ENCODE results near the gene HIRA.
A peak's percentile ranks its signal among the peaks of the same experiment; 100 is the strongest.
"Not testable (repeated sequence)": the region's sequence is repeated elsewhere in the genome, so short reads cannot be mapped to it uniquely, and the experiment has no call there.

The HIRA gene

DNA sequence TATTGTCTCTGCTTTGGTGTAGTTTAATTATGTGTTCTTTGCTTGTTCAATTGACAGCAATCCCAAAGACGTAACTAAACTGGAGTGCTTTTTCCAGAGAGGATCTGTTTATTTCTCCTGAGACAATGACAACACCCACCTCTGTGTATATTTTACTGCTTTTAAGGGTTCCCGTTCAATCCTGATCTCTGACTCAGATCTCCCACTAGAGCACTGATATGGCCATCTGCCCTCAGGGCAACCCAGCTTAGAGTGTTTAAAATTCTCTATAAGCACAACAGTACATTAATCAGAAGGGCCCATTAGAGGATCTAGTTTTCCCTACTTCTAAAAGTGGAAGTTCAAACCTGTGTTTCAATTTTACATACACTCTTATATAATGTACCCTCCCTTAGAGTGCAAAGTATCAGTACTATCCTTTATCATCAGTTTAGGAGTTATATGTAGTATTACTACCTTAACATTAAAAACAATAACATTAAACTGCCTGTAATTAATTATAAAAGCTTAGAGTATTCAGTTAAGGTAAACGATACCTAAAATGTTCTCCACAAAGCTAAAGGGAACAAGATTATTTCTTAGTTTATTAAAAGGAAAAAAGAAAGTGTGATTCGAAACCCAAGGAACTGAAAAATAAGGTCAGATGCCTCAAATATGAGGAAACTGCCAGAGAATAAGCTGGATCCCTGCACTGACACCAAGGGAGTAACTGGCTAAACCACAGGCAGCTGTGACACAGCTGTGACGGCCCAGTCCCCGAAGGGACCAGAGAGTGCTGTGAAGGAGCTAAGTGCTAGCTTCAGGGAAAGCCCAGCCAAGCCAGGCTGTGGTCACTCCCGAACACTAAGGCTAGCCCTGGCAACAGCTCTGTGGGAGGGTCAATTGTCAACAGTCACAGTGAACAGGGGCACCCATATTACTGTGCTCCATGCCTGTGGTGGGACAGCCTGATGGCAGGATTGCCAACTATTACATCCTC is 32.2 kb upstream of the HIRA start:
- DNase-seq: no peak

DNA sequence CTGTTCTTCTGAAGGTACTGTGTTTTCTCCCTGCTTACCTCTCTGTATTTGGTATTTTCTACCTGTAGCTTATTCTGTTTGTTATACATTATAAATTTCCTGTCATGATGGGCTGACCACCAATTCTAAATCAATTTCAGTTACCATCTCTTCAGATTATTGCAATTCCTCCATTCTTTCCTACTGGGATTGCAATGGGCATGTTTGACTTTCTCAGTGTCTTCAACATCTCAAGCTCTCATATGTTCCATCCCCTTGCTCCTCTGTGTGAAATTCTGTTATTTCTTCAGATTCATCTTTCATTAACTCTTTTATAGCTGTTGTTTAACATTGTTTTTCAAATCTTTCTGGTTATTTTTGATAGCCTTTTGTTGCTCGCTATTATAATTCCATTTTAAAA is 31.5 kb upstream of the HIRA start:
- no peak for DNase-seq

DNA sequence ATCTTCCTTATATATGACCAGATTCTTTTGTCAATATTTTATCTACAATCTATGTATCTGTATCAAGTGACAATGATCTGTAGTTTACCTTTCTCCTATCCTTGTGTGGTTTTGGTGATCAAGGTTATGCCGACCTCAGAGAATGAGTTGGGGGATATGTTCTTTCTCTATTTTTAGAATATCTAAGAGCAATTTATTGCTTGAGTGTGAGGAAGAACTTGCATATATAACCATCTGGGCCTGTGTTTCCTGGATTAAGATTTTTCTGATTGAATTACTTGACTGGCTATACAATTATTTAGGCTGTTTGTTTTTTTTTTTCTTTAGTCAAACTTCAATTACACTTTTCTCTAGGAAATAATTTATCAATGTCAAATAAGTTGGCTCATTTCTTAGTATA is 30.0 kb upstream of the HIRA start:
- DNase-seq: no peak

DNA sequence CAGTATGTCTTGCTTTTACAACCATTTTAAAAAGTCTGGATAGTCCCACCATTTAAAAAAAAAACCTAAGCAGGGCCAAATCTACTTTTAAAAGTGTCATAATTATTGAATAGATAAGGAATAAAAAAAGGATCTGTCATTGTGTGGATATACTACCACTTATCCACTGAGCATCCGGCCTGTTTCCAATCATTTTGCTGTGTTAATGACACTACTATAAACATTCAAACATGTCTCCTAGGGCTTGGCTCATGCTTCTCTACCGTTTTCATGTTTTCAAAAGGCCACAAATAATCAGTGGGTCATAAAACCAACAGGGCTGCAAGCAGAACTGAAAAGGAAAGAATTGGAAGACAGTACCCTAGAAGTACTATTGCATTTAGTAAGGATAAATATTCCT is 28.5 kb upstream of the HIRA start:
- DNase-seq: no peak

DNA sequence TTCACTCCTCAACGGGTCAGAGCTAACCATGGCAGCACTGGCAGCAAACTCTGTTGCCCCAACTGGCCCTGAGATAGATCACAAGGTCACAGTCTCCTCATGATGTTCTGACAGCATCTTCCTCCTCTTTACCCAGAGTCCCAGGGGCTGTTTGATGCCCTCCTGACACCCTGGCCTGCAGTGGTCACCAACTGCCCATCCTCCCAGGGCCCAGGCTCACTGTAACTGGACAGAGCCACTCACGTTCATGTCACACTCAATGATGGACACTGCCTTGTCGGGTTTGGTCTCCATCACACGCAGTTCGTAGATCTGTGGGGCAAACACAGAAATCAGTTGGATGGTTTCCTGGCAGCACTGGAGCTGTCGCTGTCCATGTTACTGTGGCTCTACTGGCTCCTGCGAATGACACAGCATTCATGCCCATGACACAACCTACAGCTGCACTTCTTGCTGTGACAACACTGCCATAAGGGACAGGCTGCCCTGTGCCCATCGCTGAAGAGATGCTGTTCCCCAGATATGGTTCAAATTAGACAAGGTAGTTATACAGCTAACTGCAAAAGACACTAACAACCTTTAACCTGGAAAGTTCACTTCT is 26.4 kb upstream of the HIRA start:
- DNase-seq: no peak

DNA sequence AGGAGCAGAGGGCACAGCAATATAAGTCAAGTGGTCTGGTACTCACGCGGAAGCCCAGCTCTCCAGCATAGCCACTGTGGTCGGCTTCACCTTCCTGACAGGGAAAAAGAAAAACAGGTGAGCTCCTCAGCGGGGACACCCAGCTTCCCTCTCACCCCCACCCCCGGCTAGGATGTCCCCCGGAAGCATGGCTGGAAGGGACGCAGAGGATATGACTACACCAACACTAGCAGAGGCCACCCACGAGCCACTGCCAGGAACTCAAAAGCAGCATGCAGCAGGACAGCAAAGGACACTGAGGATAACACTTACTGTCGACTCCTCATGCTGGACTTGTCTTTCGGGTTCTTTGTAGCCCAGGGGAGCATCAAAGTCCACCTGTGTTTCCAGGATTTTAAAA is 25.0 kb upstream of the HIRA start:
- DNase-seq: no peak

DNA sequence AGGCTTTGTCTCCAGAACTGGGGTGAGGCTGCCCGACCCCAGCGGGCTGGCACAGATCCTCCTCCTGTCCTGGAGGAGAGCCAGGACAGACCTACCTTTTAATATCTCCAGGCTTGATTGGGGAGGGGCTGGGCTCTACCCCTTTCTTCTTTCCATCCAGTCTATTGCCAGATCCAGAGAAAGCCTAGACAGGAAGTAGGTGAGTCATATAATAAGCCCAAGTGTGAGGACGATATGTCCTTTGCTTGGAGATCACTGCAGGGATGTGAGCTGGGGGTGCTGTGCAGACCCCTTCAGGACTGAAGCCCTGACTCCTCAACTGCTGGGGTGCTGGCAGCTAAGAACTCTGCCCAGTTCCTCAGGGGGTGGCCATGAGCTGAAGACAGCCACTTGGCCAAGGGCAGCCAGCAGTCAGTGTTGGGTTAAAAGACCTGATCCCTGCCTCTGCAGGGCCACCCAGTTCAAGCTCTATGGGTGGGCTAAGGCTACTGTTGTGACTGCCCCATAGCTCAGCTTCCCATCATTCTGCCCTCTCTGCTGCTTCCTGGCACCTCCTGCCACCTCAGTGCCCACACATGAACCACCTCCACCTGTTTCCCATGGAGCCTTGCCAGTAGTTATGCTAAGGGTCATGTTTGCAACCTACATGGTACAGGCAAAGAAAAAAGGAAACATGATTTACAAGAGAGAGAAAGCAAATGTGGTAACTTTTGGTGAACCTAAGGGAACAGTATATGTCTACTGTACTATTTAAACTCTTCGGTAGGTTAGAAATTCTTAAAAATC is 24.2 kb upstream of the HIRA start:
- DNase-seq: no peak

DNA sequence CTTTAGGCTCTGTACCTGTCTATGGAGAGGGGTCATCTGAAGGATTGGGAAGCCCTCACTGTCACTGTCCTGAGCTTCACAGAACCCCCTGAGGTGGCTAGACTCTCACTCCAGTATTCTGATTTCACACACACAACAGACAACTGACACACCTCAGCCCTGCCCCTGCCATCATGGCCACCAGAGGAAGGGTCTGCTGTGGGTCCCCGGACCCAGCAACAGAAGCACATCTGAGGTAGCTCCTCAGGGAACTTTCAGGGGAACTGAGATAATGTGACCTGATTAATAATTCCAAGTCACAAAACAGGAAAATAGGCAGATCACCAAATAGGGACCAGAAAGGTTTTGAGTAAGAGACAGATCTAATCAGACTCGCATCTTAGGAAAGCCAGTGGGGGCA is 23.5 kb upstream of the HIRA start:
- DNase-seq: no peak

DNA sequence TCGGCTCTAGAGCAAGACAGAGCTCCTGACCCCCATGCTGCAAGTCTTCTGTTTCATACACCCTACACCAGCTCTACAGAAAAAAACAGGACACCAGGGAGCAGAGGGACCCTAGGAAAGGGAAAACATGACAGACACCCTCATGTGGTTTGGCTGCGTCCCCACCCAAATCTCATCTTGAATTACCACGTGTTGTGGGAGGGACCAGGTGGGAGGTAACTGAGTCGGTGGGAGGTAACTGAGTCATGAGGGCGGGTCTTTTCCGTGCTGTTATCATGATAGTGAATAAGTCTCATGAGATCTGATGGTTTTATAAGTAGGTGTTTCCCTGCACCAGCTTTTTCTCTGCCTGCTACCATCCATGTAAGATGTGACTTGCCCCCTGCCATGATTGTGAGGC is 22.6 kb upstream of the HIRA start:
- peak; percentile 20 for DNase-seq

DNA sequence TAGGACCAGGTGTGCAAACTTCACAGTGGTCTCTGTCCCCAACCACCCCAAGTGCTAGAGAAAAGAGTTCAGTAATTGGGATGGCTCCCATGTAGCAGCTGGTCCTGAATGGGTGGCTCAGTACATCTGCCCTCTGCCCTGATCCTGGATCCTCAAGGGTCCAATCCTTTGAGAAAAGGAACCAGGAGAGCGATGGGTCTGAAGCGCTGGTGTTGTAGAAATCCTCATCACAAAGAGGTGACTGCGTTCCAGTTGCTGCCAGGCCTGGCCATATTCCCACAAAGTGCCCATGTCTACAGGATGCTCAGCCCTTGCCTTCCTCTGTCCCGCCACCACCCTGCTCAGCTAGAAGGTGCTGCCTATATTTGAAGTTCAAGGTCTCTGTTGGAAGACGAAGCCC is 22.2 kb upstream of the HIRA start:
- no peak for DNase-seq

DNA sequence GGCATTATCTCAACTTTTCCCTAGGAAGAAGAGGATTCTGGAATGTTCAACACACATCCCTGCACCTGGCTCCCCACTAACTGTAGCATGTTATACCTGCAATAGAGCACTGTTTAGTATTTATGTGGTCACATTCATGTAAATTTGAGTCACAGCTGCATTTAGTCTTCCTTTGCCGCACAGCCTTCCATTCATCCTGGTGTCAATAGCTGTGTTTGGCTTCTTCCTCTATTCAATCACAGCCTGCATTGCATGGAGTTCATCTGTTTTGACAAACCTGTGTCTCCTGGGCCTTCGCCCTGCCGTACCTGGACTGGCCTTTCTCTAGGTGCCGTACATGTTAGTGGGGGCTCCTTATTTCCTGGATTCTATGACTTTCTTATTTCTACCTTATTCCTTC is 20.0 kb upstream of the HIRA start:
- DNase-seq: no peak

DNA sequence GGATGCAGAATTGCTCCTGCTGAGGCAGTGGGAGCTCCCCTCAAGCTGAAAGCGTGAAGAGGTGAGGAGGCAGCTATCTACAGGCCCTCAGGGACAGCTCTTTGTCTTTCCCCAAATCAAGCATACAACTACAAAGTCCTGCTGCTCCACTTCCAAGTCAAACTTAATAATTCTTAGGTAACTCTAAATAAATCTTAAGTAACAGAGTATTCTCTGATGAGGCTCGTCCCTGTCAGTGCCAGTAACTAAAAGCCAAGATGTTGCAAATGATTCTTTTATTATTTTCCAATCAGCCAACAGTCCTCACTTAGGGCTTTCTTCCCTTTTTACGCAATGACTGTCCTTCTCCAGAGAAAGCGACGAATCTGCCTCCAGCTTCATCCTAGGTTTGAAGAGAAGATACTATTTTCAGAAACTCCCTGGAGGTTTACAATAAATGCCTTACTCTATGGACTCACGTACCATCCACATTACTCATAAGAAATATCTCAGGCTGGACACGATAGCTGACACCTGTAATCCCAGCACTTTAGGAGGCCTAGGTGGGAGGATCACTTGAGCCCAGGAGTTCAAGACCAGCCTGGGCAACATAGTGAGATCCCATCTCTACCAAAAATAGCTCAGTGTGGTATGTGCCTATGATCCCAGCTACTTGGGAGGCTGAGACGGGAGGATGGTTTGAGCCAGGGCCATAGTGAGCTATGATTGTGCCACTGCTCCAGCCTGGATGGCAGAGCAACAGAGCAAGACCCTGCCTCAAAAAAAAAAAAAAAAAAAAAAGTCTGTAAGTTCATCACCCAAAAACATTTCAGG is 19.0 kb upstream of the HIRA start:
- no peak for DNase-seq

DNA sequence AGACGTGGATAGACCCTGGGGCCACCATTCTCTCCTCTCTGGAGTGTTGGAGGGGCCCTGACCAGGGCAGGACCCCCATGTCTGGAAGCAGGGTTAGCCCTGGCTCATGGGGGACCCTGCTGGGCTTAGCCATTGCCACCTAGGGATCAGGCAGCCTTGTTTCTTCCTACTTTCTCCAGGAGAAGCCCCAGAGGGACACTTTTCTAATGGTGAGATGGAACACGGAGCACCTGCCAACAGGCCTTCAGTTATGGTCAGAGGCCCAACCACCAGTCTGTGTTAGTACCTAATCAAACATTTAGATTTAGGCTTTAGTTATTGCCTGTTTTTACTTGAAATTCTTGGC is 17.9 kb upstream of the HIRA start:
- DNase-seq: no peak

DNA sequence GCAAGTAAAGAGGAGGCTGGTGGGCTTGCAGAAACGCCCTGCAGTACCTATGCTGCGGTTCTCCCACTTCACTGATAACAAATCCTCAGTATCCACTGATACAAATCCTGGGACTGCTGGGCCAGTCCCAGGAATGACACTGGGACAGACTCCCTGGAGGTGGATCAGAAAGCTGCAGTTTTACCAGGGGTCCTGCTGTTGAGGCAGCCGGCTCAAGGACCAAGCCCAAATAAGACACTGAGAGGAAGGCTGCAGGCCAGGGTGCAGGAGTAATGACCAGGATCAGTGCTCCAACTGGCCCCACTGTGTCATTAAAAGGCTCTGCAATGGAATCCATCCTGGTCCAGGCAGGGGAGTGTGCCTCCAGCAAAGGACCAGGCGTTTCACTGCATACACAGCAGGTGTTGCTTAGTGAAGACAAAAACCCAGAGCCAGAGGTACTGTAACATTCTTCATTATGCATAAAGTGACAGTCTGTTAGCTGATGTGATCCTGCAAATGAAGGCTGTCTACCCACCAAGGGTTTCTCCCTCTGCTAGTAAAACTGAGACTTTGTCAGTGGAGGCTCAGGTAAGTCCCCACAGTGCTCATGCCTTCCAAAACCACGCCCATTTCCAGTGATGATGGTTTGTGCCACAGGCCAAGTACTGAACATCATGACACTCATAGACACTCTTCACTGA is 17.3 kb upstream of the HIRA start:
- no peak for DNase-seq

DNA sequence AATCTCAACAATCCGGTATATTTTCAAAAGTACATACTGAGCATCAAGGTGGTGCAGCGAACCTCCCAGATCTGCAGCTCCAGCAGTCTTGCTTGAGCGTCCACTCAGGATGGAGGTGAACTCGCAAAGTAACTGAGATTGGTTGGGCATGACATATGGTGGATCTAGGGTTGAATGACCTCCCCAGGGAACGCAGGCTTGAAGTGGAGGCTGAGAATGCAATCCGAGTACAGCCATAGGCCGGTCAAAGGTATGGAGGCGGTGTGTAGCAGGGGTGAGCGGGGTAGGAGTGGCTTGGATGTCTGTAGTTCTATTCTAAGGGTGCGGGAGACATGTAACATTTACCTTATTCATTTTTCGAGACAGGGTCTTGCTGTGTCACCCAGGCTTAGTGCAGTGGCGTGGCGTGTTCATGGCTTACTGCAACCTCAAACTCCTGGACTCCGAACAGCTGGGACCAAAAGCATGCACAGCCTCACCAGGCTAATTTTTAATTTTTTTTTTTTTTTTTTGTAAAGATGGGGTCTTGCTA is 16.6 kb upstream of the HIRA start:
- DNase-seq: peak; percentile 10

DNA sequence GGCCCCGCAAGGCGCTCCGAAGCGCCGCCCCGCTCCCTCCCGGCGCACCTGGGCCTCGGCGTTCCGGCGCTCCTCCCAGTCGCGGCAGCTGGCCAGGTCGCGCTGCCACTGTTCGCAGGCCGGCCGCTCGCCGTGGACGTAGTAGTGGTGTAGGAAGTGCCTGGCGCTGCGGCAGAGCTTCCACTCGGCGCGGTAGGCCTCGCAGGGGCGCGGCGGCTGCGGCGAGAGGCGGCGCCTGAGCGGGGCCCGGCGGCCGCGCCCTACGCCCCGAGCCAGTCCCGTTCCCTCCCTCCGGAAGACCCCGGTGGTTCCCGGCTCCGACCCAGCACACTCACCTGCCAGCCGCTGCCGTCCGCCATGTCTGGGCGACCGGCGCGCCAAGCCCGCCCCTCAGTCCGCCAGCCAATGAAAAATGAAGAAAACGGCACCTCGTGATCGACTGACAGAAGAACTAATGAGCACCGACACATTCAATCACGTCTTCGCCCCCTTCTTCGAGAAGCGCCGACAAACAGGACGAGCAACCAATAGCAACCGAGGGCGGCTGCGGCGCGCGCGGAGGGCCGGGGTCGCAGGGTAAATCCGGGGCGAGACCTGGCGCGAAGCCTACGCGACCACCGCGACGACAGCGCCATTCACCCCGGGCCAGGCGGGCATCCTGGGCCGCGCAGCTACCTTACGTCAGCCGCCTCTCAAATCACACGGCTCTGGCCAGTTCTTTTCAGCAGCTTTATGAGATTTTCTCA is 16.0 kb upstream of the HIRA start, which contains the start of gene C22orf39:
Gene C22orf39, minus strand, starts transcription at position 382 of the 746 bp plus-strand sequence. Its CDS starts 23 bp downstream, at position 359.
- DNase-seq: peak; percentile 93

DNA sequence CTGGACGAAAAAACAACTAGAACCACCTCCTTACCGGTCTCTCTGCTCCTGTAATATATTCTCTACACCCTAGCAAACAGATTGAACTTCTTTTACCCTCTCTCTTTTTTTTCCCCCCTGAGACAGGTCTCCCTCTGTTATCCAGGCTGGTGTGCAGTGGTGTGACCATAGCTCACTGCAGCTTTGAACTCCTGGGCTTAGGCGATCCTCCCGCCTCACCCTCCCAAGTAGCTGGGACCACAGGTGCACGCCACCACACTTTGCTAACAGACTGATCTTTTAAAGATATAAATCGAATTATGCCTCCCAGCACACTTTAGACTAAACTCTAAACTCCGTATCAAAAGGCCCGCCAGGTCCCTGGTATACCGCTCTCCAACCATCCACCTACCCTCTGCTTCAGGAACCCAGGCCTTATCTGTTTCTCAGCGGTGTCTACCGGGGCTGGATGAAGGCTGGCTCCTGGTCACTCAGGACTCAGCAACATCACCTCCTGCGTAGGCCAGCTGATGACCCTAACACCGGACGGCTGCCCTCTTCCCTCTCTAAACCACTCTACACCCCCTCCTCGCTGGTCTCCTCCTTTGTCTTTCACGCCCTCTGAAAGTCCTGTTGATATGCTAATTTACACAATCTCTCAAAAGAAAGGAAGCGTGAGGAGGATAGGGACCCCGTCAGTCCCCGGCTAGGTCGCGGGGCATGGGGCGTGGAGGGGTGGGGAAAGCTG is 15.2 kb upstream of the HIRA start:
- DNase-seq: peak; percentile 7

DNA sequence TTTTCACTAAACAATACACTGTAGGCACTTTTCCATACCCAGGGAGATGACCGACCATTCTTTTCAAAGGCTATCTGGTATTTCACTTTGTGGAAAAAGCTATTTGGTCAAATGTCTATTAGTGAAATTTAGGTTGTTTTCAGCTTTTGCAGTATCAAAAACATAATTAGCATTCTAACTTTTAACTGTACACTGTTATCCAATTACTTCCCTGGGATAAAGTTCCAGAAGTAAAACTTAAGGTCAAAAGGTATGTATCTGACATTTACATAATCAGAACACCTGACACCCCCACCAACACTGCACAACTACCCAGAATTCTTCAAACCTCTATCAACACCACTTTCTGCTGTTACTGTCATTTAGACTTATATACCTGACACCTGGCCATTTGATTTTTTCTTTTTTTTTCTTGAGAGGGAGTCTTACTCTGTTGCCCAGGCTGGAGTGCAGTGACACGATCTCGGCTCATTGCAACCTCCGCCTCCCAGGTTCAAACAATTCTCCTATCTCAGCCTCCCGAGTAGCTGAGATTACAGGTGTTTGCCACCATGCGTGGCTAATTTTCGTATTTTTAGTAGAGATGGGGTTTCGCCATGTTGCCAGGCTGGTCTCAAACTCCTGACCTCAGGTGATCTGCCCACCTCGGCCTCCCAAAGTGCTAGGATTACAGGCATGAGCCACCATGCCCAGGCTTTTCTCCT is 13.9 kb upstream of the HIRA start:
- DNase-seq: not testable (repeated sequence)

DNA sequence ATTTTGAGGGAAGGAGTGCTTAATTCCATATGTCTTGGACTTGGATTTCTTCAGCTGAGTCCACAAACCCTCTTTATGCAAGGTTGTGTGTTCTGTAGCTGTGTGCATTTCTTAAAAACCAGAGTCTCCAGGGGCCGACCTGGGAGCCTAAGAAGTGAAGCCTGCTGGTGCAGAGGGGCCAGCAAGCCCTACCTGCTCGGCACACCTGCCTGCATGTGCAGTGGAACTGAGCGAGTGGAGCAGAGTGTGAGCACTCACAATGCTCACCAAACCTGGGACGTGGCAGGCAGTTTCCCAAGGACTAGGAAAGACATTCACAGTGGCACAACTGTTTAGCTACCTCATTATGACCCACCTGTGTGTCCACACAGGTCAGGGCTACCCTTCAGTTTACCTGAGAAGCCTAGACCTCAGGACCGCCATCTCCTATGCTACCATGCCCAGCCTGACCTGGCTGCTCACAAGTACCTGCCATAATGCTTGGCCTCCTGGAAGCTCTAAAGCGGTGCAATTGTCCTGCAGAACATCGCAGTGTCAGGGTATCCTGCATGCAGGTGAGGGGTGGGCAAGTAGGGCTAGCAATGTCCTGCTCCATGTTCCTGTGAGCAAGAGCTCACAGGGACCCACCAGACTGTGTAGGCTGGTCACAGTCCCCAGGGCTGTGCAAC is 12.1 kb upstream of the HIRA start:
- DNase-seq: no peak
